Tongue (tissue), 2 donors: Measurements from ENCODE around the gene EXOC1. TPM values are rescaled to one million over a fixed set of nuclear protein-coding genes. Genes with fewer than 3 reads are reported as not detected.
"Not testable (repeated sequence)": the region's sequence is repeated elsewhere in the genome, so short reads cannot be mapped to it uniquely, and the experiment has no call there.

Experiments
- DNase-seq: peaks from one replicate; pipeline ENCODE4 v3.0.0-alpha.2; 2015
- total RNA-seq: library from RNA; depleted of rRNA; stranded (reverse); fragments of >200 nt; gene quantifications from one replicate; pipeline ENCODE4 v1.2.3, GENCODE V29; 2014

Gene EXOC1
- 47.0 TPM for total RNA-seq

- DNase-seq: peak; percentile 99
Observed at GRCh38 chr4:55853484-55854046, at the start of gene EXOC1. Gene EXOC1, plus strand, starts transcription at chr4:55853648. Its CDS starts 4,676 bp downstream, at chr4:55858324.

GRCh38 chr4:55807556-55807955 is 45.9 kb upstream of the EXOC1 start:
- no peak for DNase-seq

DNA sequence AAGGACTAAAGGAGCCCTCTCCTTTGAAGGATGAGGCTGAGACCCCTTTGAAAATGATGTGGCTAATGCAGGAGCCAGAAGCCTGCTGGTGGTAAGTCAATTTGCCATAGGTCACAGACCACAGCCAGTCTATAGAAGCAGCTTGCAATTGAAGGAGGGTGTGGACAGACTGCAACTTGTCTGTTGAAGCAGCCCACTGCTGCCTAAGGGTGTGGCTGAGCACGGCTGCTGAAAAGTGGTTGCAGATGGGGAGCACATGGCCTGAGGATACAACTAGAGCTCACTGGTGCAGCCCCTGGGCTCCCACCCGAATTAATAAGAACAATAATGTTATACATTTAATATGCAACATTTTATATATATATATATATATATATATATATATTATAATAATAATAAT is 45.3 kb upstream of the EXOC1 start:
- no peak for DNase-seq

- no peak for DNase-seq
Observed at GRCh38 chr4:55808632-55809031, 44.8 kb upstream of the EXOC1 start.

GRCh38 chr4:55817691-55818090 is 35.8 kb upstream of the EXOC1 start:
- no peak for DNase-seq

DNA sequence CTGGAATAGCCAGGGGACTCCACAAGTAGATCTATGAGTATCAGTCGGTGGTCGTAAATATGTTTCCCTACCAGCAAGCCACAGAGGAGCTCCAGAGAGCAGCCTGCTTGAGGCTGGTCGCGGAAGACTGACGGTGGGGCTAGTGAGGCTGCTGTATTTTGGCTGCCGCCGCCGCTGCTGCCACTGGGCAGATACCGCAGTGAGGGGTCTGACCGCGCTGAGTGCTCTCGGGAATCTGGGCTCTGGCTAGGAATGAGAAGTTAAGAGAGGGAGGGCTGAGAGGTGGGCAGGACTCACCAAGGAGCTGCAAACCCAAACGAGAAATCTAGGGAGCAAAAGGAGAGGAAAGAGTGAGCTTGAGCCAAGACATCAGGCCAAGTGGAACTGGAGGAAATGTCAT is 33.8 kb upstream of the EXOC1 start, which contains the start of gene EXOC1L:
TSS of gene EXOC1L (plus strand) at position 157 of the 400 bp plus-strand sequence. CDS start at position 394, 237 bp downstream.
- DNase-seq: peak; percentile 20

- no peak for DNase-seq
Observed at GRCh38 chr4:55820279-55820678, 33.2 kb upstream of the EXOC1 start.

DNA sequence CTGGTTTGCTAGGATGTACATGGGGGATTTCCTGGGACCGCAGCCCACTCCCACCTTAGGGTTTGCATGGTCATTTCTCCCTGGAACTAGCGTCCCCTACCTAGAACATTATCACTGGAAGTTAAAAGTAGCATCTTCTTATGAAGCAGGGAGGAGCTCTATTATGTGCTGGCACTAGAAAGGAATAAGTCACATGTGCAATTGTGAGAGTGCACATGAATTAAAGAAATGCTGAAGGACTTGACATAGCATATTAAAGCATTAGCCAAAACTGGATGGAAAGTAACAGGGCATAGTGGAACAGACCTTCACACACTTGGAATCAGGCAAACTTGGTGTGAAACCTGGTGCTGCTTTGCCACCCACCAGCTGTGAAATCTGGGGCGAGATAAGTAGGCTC is 31.1 kb upstream of the EXOC1 start:
- no peak for DNase-seq

GRCh38 chr4:55824865-55825264 is 28.6 kb upstream of the EXOC1 start:
- no peak for DNase-seq

DNA sequence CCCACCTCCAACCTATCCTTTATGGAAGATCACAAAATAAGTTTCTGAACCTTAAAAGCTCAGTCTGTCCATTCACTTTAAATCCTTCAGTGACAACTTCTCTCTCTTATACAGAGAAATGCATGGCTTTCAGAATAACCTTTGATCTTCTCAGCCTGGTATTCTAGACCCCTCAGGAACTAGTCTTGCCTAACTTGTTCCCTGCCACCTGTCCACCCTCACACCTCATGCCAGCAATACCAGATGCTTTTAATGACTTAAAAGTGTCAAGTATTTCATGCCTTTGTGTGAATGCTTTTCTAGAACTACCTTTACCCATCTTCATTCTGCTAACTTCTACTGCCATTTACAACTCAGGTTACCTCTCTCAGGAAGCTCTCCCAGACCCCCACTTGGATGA is 26.5 kb upstream of the EXOC1 start:
- no peak for DNase-seq

GRCh38 chr4:55827582-55827981 is 25.9 kb upstream of the EXOC1 start:
- DNase-seq: no peak

DNA sequence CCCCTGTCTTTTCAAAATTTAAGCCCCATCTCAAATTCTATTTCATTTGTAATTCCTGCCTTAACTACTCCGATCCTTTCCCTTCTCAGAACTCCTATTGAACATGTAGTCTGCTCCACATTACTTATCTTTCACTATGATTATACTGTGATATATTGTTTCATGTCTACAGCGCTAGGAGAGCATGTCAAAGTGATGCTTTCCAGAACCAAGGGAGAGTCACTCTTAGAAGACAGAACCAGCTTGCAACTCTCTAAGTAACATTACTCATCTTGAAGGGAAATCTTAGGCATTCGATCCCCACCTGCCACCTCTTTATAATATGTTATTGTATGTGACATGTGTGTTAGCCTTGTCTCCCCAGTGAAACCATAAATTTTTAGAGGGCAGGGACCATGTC is 23.4 kb upstream of the EXOC1 start:
- DNase-seq: no peak

DNA sequence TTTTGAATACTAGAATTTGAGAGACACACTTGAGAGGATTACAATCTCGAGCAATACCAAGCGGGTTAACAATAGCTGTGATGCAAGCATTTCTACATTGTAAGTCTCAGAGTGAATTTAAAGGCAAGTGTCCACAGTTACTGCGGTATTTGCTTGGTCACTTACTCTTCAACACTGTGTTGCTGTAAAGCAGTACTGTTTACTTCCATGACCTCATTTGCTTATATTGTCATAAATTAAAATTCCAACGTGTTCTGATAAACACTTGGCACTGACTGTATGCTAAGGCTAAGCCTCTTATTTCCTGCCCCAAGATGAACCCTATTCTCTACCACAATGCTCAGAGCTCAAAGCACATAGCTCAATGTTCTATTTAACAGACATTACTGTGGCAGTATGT is 22.7 kb upstream of the EXOC1 start:
- DNase-seq: no peak

DNA sequence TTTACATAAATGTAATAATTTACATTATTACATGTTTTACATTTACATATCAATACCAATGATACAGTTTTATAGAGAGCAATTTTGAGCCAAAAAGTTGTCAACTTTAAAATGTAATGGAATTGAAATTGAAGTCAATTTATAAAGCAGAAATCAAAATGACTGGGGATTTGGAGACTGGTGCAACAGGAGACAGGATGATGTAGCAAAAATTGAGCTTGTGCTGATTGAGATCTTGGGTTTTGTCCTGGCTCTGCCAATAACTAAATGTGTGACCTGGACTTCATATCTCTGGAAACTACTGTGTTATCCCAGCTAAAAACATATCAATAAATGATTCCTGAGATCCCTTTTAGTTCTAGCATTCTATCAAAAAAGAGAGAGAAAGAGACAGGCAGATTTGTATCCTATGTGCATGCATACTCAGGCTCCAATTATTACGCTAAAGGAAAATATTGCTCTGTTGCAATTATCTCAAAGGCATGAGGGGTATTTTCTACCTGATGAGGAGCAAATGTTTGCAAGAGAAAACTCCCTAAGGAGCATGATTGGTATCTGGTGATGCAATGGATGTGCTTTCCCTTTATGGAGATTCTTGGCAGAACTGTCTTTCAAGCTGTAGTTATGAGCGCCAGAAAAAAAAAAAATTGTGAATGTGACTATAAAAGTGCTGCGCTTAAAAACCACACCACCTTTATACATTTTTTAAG is 19.2 kb upstream of the EXOC1 start:
- no peak for DNase-seq

DNA sequence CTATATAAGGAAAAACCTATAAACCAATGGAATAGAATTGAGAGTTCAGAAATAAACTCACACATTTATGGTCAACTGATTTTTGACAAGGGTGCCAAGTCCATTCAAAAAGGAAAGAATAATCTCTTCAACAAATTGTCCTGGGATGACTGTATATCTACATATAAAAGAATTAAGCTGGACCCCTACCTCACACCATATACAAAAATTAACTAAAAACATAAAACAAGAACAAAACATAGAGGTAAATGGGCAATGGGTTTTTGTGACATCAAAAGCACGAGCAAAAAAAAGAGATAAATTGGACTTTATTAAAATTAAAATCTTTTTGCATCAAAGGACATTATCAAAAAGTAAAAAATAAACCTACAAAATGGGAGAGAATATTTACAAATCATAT is 15.5 kb upstream of the EXOC1 start:
- DNase-seq: no peak

DNA sequence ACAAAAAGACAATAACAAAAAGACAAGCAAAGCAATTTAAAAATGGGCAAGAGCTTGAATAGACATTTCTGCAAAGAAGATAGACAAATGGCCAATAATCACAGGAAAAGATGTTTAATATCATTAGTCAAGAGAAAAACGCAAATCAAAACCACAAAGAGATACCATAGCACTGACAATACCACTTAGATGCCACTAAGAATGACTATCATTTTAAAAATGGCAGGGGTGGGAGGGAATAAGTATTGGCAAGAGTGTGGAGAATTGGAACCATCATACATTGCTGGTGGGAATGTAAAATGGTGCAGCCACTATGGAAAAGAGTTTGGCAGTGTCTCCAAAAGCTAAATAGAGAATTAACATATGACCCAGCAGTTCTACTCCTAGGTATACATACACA is 15.1 kb upstream of the EXOC1 start:
- DNase-seq: no peak

- DNase-seq: no peak
Observed at GRCh38 chr4:55838952-55839351, 14.5 kb upstream of the EXOC1 start.

GRCh38 chr4:55840956-55841355 is 12.5 kb upstream of the EXOC1 start:
- DNase-seq: no peak

DNA sequence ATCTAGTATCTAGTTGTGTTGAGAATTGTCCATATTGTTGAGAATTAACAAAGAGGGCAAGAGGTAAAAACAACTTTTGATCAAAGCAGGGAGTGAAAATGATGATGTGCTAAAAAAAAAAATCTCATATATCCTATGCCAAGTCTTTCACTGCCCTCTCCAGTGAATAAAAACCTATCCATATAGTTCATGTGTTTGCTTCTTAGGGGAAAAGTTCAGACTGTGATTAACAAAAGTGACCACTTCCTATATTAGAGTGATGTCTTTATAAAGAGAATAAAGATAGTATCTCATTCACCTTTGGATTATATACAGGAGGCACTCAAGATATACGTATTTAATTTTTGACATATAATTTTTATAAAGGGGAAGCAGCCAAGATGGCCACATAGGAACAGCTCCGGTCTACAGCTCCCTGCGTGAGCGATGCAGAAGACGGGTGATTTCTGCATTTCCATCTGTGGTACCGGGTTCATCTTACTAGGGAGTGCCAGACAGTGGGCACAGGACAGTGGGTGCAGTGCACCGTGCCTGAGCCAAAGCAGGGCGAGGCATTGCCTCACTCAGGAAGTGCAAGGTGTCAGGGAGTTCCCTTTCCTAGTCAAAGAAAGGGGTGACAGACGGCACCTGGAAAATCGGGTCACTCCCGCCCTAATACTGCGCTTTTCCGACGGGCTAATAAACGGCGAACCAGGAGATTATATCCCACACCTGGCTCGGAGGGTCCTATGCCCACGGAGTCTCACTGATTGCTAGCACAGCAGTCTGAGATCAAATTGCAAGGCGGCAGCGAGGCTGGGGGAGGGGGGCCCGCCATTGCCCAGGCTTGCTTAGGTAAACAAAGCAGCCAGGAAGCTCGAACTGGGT is 11.8 kb upstream of the EXOC1 start:
- not testable (repeated sequence) for DNase-seq

- not testable (repeated sequence) for DNase-seq
Observed at GRCh38 chr4:55842312-55842711, 11.1 kb upstream of the EXOC1 start.

DNA sequence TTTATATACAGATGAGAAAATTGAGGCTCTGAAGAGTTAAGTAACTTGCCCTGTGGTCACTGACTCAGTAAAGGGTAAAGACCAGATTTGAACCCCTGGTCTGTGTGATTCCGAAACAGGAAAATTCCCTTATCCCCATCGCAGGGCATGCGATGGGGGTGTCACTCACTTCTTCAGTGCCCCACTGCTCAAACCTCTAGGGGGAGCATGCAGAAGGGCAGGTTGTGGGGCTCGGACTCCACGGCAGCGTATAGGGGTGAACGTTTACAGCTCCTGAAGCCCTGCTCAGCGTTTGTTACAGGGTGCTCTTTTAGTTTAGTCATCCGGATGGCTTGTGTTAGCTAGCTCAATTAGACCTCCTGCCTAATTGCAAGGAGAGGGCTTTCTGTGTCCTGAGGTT is 3.7 kb upstream of the EXOC1 start:
- no peak for DNase-seq

GRCh38 chr4:55851885-55852284 is 1.6 kb upstream of the EXOC1 start:
- DNase-seq: no peak

DNA sequence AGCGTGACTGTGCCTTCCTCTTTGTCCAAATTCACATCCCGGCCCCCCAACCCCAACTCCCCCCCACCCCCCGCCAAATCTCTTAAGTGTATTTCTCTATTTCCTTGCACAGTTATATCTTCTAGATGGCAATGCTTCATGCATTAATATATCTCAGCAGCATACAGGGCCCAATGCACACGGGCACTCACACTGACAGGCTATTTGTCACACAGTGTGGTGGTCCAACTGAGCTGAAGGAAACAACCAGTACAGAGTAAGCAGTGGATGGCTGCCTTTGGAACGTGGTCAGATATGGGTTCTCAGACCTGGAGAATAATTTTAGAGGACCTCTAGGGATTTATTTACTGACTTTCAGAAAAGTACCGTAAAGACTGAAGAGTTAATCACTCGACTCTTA is 681 bp downstream of the EXOC1 start:
- peak; percentile 12 for DNase-seq
